Testis (tissue), 3 donors: ENCODE data around the gene TGFBR3. TPM values are rescaled to one million over a fixed set of nuclear protein-coding genes. Genes with fewer than 3 reads are reported as not detected.

Experiments
- DNase-seq: peaks from one replicate; pipeline ENCODE4 v3.0.0-alpha.2; 2019
- H3K27ac ChIP-seq, 2 donors: fragments of 200-600 bp; sonication (generic); one replicate each; pipeline ENCODE4 v1.5.1; 2019
- H3K27me3 ChIP-seq: fragments of 200-600 bp; sonication (generic); one replicate; pipeline ENCODE4 v1.5.1; 2019
- H3K36me3 ChIP-seq: fragments of 200-600 bp; sonication (generic); one replicate; pipeline ENCODE4 v1.5.1; 2017; ENCODE audit warnings: low read depth; ENCODE audit errors: missing control alignments
- H3K4me1 ChIP-seq: fragments of 200-600 bp; sonication (generic); one replicate; pipeline ENCODE4 v1.5.1; 2019
- H3K4me3 ChIP-seq, 2 donors: fragments of 200-600 bp; sonication (generic); one replicate each; pipeline ENCODE4 v1.5.1; 2017 to 2019
- H3K9me3 ChIP-seq: fragments of 200-600 bp; sonication (generic); one replicate; pipeline ENCODE4 v1.5.1; 2017
- POLR2A ChIP-seq: fragments of 450-650 bp; IDR thresholded peaks from one replicate; pipeline ENCODE4 v1.6.1; 2017; ENCODE audit warnings: antibody characterized with exemption, mild to moderate bottlenecking, moderate library complexity
- WGBS, 2 donors: methylation state at CpG; one replicate each; pipeline ENCODE4 v1.1.5; 2018; 5-methylcytosine and 5-hydroxymethylcytosine counted together
- intact Hi-C: fragments of 100-400 bp; cut with DNase I; formaldehyde crosslinking; loops from one replicate; pipeline ENCODE4 v1.15.1; 2023; ENCODE audit warnings: low total_unique reads
- polyA plus RNA-seq: library from polyadenylated mRNA; stranded (reverse); fragments of 350-450 nt; fragmentation: Illumina TruSeq; extraction: RNeasy Lipid Tissue Mini Kit (QIAGEN cat#74804); gene quantifications from one replicate; pipeline ENCODE4 v1.2.3, GENCODE V29; 2014; ENCODE audit warnings: low read depth, low replicate concordance; ENCODE audit not compliant: insufficient read depth
- total RNA-seq, 2 donors: library from RNA; depleted of rRNA; stranded (reverse); fragments of >200 nt; gene quantifications; one replicate each; pipeline ENCODE4 v1.2.3, GENCODE V29; 2016
- TF ChIP-seq, protein P1 (sequence below), 3 experiments: fragments of 450-650 bp in 2 of 3; fragments of 200-600 bp in 1 of 3; sonication (generic) in 1 of 3; IDR thresholded peaks; one replicate each; pipeline ENCODE4 v1.5.1; 2016 to 2019; ENCODE audit warnings: antibody characterized with exemption in 3 of 3, mild to moderate bottlenecking in 2 of 3, moderate library complexity in 1 of 3

TGFBR3 gene
- total and polyA plus RNA-seq, 3 donors from 2014 or later = 24.0 to 37.2 (median 34.7) TPM

DNA sequence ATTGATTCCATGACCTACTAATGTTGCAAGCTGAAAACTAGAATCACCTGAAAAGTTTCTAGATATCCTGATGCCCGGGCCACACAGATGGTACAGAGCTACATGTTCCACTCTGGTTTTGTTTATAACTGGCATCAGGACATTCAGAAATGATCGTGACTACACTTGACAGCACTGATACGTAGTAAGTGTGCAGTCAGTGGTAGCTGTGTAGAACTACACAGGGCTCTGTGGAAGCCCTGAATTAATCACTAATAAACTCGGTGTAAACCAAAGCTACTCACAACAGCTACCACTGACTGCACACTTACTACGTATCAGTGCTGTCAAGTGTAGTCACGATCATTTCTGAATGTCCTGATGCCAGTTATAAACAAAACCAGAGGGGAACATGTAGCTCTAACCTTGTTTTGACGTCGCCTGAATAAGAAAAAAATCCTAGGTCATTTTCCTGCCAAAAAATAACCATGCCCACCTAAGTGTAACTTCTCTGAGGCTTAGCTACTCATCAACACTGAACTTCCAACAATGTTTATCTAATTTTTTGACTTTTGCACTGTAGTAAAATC is 149.7 kb downstream of the TGFBR3 start:
- TF ChIP-seq POLR2A = no peak
- TF ChIP-seq, protein P1, sequence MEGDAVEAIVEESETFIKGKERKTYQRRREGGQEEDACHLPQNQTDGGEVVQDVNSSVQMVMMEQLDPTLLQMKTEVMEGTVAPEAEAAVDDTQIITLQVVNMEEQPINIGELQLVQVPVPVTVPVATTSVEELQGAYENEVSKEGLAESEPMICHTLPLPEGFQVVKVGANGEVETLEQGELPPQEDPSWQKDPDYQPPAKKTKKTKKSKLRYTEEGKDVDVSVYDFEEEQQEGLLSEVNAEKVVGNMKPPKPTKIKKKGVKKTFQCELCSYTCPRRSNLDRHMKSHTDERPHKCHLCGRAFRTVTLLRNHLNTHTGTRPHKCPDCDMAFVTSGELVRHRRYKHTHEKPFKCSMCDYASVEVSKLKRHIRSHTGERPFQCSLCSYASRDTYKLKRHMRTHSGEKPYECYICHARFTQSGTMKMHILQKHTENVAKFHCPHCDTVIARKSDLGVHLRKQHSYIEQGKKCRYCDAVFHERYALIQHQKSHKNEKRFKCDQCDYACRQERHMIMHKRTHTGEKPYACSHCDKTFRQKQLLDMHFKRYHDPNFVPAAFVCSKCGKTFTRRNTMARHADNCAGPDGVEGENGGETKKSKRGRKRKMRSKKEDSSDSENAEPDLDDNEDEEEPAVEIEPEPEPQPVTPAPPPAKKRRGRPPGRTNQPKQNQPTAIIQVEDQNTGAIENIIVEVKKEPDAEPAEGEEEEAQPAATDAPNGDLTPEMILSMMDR (IDR thresholded peaks at IDR 0.05) = no peak
- peaks cover 2% of the 10 kb centered on the region for H3K4me1 ChIP-seq
- H3K27ac ChIP-seq = no peak overlapping the region
- no peaks in the 10 kb centered on the region for H3K9me3 ChIP-seq
- 73 to 78% methylated on average over 8 of the region's 8 CpGs for WGBS, 2 donors
- no peak for DNase-seq
- H3K4me3 ChIP-seq = no peak overlapping the region
- H3K36me3 ChIP-seq = no peaks in the 10 kb centered on the region
- intact Hi-C loops = no loop called here
- H3K27me3 ChIP-seq = no peaks in the 10 kb centered on the region

DNA sequence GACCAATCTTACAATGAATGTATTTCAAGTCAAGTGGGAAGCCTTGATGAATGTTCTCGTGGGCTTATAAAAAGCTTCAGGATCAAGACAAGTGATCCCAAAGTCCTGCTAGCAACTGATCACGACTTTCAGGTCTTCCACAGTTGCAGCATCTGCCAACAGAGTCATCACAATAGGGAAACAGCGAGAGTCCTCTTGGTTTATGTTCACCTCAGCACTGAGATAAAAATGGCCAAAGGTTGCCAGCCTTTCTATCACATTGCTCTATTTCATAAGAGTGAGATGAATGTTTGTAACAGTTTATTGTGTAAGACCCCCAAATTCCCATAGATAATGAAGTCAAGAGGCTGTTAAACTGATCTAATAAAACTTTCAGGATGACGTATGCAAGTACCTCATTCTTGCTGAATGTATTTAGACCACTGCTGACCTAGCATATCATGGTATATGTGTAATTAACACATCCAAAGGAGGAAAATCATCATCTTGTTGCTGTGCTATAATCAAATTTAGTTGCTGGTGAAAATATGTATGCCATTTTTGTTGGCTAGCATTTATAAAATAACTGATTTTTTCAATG is 150.6 kb downstream of the TGFBR3 start:
- TF ChIP-seq, protein P1 (IDR thresholded peaks at IDR 0.05) = no peak
- TF ChIP-seq POLR2A = no peak
- Histone ChIP-seq H3K36me3 (no peaks in the 10 kb centered on the region), H3K9me3 (no peaks in the 10 kb centered on the region), H3K27ac (no peak overlapping the region), H3K4me3 (no peak overlapping the region), H3K27me3 (no peaks in the 10 kb centered on the region), H3K4me1 (peaks cover 2% of the 10 kb centered on the region)
- intact Hi-C loops = no loop called here
- no peak for DNase-seq
- 80 to 97% methylated on average over 4 of the region's 4 CpGs for WGBS, 2 donors

DNA sequence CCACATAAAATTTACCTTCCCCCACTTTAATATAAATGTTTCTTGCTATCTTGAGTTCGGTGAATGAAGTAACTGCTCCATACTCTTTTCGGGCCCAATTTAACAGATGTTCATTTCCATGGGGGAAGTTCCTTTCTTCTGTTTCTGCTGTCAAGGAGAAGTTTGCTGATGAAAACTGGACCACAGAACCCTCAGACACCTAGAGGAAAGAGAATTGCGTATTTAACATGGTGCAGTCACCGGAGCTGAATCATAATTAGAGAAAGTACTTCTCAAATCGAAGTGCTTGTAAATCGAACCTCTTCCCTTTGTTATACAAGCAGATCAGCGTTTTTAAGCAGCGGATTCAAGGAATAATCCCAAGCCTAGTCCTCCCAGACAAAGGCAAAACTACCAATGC is 151.2 kb downstream of the TGFBR3 start:
- no peaks in the 10 kb centered on the region for H3K36me3 ChIP-seq
- H3K27ac ChIP-seq = no peak overlapping the region
- peaks cover 2% of the 10 kb centered on the region for H3K4me1 ChIP-seq
- intact Hi-C loops = no loop called here
- no peaks in the 10 kb centered on the region for H3K27me3 ChIP-seq
- no peak overlapping the region for H3K4me3 ChIP-seq
- no peak for DNase-seq
- 75 to 87% methylated on average over 8 of the region's 8 CpGs for WGBS, 2 donors
- no peaks in the 10 kb centered on the region for H3K9me3 ChIP-seq
- TF ChIP-seq POLR2A = no peak
- TF ChIP-seq, protein P1 (IDR thresholded peaks at IDR 0.05) = no peak

GRCh38 chr1:91733108-91733710 is 152.7 kb downstream of the TGFBR3 start:
- intact Hi-C loops = no loop called here
- Histone ChIP-seq H3K36me3 (no peaks in the 10 kb centered on the region), H3K27ac (peak overlapping the region in 1 of 2 donors; percentile 32), H3K9me3 (no peaks in the 10 kb centered on the region), H3K4me1 (peaks cover 2% of the 10 kb centered on the region), H3K4me3 (no peak overlapping the region), H3K27me3 (no peaks in the 10 kb centered on the region)
- TF ChIP-seq, protein P1 (IDR thresholded peaks at IDR 0.05) = no peak
- no peak for TF ChIP-seq POLR2A
- DNase-seq = no peak
- whole genome bisulfite sequencing, 2 donors = 72 to 76% methylated on average over 8 of the region's 8 CpGs
